H9 (cell line): ENCODE data around the gene LHFPL2. TPM values are rescaled to one million over a fixed set of nuclear protein-coding genes. Genes with fewer than 3 reads are reported as not detected.

ENCODE experiments used
- DNase-seq: peaks from one replicate; pipeline ENCODE4 v3.0.0-alpha.2; 2017
- H2AFZ ChIP-seq: one replicate; pipeline ENCODE4 v1.6.1; 2013; ENCODE audit warnings: mild to moderate bottlenecking, low read length, control low read depth, moderate library complexity
- H2AK5ac ChIP-seq: 2 replicates; pipeline ENCODE4 v1.6.1; 2013; ENCODE audit warnings: low read length, control low read depth, mixed read lengths; ENCODE audit not compliant: insufficient read length
- H2BK120ac ChIP-seq: one replicate; pipeline ENCODE4 v1.6.1; 2013; ENCODE audit warnings: low read depth, mild to moderate bottlenecking, low read length, control low read depth, inconsistent platforms; ENCODE audit not compliant: poor library complexity, severe bottlenecking
- H2BK12ac ChIP-seq: 2 replicates; pipeline ENCODE4 v1.6.1; 2013; ENCODE audit warnings: low read length, control low read depth, mixed read lengths, low read depth; ENCODE audit not compliant: insufficient read length
- H2BK15ac ChIP-seq: 2 replicates; pipeline ENCODE4 v1.6.1; 2013; ENCODE audit warnings: low read depth, low read length, control low read depth
- H2BK20ac ChIP-seq: one replicate; pipeline ENCODE4 v1.6.1; 2013; ENCODE audit warnings: low read depth, mild to moderate bottlenecking, low read length, control low read depth, inconsistent platforms; ENCODE audit not compliant: poor library complexity, severe bottlenecking
- H2BK5ac ChIP-seq: 2 replicates; pipeline ENCODE4 v1.6.1; 2013; ENCODE audit warnings: low read length, control low read depth, mixed read lengths; ENCODE audit not compliant: insufficient read length
- H3K14ac ChIP-seq: 2 replicates; pipeline ENCODE4 v1.6.1; 2013; ENCODE audit warnings: low read length, control low read depth; ENCODE audit not compliant: insufficient read depth
- H3K18ac ChIP-seq: 2 replicates; pipeline ENCODE4 v1.6.1; 2013; ENCODE audit warnings: low read depth, mild to moderate bottlenecking, mixed read lengths, low read length, control low read depth; ENCODE audit not compliant: insufficient read length
- H3K23ac ChIP-seq: 2 replicates; pipeline ENCODE4 v1.6.1; 2013; ENCODE audit warnings: low read length, control low read depth, mixed read lengths, low read depth; ENCODE audit not compliant: insufficient read length
- H3K23me2 ChIP-seq: 2 replicates; pipeline ENCODE4 v1.6.1; 2013; ENCODE audit warnings: low read depth, mild to moderate bottlenecking, mixed read lengths, low read length, control low read depth; ENCODE audit not compliant: insufficient read length, poor library complexity, severe bottlenecking
- H3K27ac ChIP-seq: 2 replicates; pipeline ENCODE4 v1.5.1; 2013; ENCODE audit warnings: low read length, control low read depth, mixed read lengths, low read depth; ENCODE audit not compliant: insufficient read length
- H3K27me3 ChIP-seq: 2 replicates; pipeline ENCODE4 v1.6.1; 2013; ENCODE audit warnings: low read length, control low read depth, inconsistent platforms; ENCODE audit not compliant: insufficient read depth
- H3K4ac ChIP-seq: 2 replicates; pipeline ENCODE4 v1.6.1; 2013; ENCODE audit warnings: low read depth, mild to moderate bottlenecking, control low read depth, inconsistent platforms, low read length, moderate library complexity
- H3K4me1 ChIP-seq: 2 replicates; pipeline ENCODE4 v1.6.1; 2013; ENCODE audit warnings: low read length, control low read depth, inconsistent platforms; ENCODE audit not compliant: insufficient read depth
- H3K4me2 ChIP-seq: 2 replicates; pipeline ENCODE4 v1.6.1; 2013; ENCODE audit warnings: low read length, control low read depth, mixed read lengths; ENCODE audit not compliant: insufficient read length, insufficient read depth
- H3K56ac ChIP-seq: 2 replicates; pipeline ENCODE4 v1.6.1; 2013; ENCODE audit warnings: low read depth, mild to moderate bottlenecking, mixed read lengths, low read length, control low read depth; ENCODE audit not compliant: insufficient read length
- H3K79me1 ChIP-seq: 2 replicates; pipeline ENCODE4 v1.6.1; 2013; ENCODE audit warnings: low read depth, mild to moderate bottlenecking, moderate library complexity, low read length, control low read depth, inconsistent platforms; ENCODE audit not compliant: insufficient read depth, poor library complexity, severe bottlenecking
- H3K79me2 ChIP-seq: 2 replicates; pipeline ENCODE4 v1.6.1; 2013; ENCODE audit warnings: low read length, control low read depth, inconsistent platforms; ENCODE audit not compliant: insufficient read depth
- H3K9ac ChIP-seq: 2 replicates; pipeline ENCODE4 v1.6.1; 2013; ENCODE audit warnings: low read length, control low read depth, mixed read lengths; ENCODE audit not compliant: insufficient read length; ENCODE audit errors: extremely low read depth
- H3K9me3 ChIP-seq: one replicate; pipeline ENCODE4 v1.6.1; 2013; ENCODE audit warnings: low read depth, low read length, inconsistent platforms; ENCODE audit not compliant: control insufficient read depth
- H3T11ph ChIP-seq: one replicate; pipeline ENCODE4 v1.6.1; 2013; ENCODE audit warnings: mild to moderate bottlenecking, low read length, control low read depth, inconsistent platforms
- H4K20me1 ChIP-seq: one replicate; pipeline ENCODE4 v1.6.1; 2013; ENCODE audit not compliant: control insufficient read depth, insufficient read length, insufficient read depth
- H4K5ac ChIP-seq: 2 replicates; pipeline ENCODE4 v1.6.1; 2013; ENCODE audit warnings: low read depth, mild to moderate bottlenecking, mixed read lengths, low read length, control low read depth; ENCODE audit not compliant: insufficient read length
- H4K8ac ChIP-seq: replicated peaks from 2 replicates; pipeline ENCODE4 v1.6.1; 2013; ENCODE audit warnings: low read length, control low read depth, mixed read lengths, low read depth; ENCODE audit not compliant: insufficient read length
- H4K91ac ChIP-seq: 2 replicates; pipeline ENCODE4 v1.6.1; 2013; ENCODE audit warnings: low read depth, mild to moderate bottlenecking, moderate library complexity, mixed read lengths, low read length, control low read depth; ENCODE audit not compliant: insufficient read length
- H3K27ac Mint-ChIP-seq, 3 experiments: 2 replicates in 2 of 3; 3 replicates in 1 of 3; pipeline ENCODE4 v1.8.0; 2020 to 2021; ENCODE audit warnings: mixed read lengths in 3 of 3, mild to moderate bottlenecking in 1 of 3, moderate library complexity in 1 of 3
- H3K27me3 Mint-ChIP-seq: 2 replicates; pipeline ENCODE4 v1.8.0; 2021; ENCODE audit warnings: low read depth, mild to moderate bottlenecking, moderate library complexity, mixed read lengths
- H3K36me3 Mint-ChIP-seq, 3 experiments: 2 replicates in 2 of 3; 3 replicates in 1 of 3; pipeline ENCODE4 v1.8.0; 2020 to 2021; ENCODE audit warnings: low read depth in 3 of 3, mixed read lengths in 3 of 3; ENCODE audit not compliant: insufficient read depth in 1 of 3
- H3K4me1 Mint-ChIP-seq, 2 experiments: 2 replicates each; pipeline ENCODE4 v1.8.0; 2020; ENCODE audit warnings: mixed read lengths in 2 of 2
- H3K4me3 Mint-ChIP-seq, 2 experiments: 2 replicates in 1 of 2; 3 replicates in 1 of 2; pipeline ENCODE4 v1.8.0; 2020 to 2021; ENCODE audit warnings: mild to moderate bottlenecking in 2 of 2, mixed read lengths in 2 of 2, moderate library complexity in 1 of 2
- H3K9me3 Mint-ChIP-seq, 2 experiments: 2 replicates in 1 of 2; 3 replicates in 1 of 2; pipeline ENCODE4 v1.8.0; 2020; ENCODE audit warnings: mild to moderate bottlenecking in 2 of 2, mixed read lengths in 2 of 2, moderate library complexity in 1 of 2
- CTCF ChIP-seq: fragments of 200-600 bp; sonication (generic); conservative IDR thresholded peaks from 3 replicates; pipeline ENCODE4 v1.8.0; 2021; ENCODE audit warnings: antibody characterized with exemption, mild to moderate bottlenecking
- WGBS: extraction: QIAGEN DNeasy Blood & Tissue Kit; methylation state at CpG from one replicate; pipeline ENCODE4 v1.1.7; 2013; ENCODE audit warnings: missing lambda C conversion rate, low lambda C conversion rate, mixed read lengths; ENCODE audit not compliant: insufficient read length; ENCODE audit errors: extremely low coverage; 5-methylcytosine and 5-hydroxymethylcytosine counted together
- total RNA-seq: library from RNA; stranded (reverse); gene quantifications from 2 replicates; pipeline ENCODE4 v1.2.1, GENCODE V29; 2021

Gene LHFPL2
- total RNA-seq, 1 experiment from 2014 or later: 26.3 TPM

GRCh38 chr5:78633700-78634099 lies 14.9 kb downstream of the LHFPL2 start:
- no peak for DNase-seq
- no peaks in the 10 kb centered on the region for H3K9me3 ChIP-seq
- H3K79me1 ChIP-seq: peaks cover 7% of the 10 kb centered on the region
- H2BK5ac ChIP-seq: no peak overlapping the region
- H3K4ac ChIP-seq: no peak overlapping the region
- H2BK120ac ChIP-seq: no peak overlapping the region
- no peak overlapping the region for H4K91ac ChIP-seq
- no CpG with 5 or more reads among the region's 2 CpGs for WGBS
- H3K27ac Mint-ChIP-seq: no peak overlapping the region; a peak in 1 of 7 replicates
- H2BK15ac ChIP-seq: no peak overlapping the region
- H3K4me2 ChIP-seq: no peak overlapping the region
- H3K4me1 ChIP-seq: peaks cover 2% of the 10 kb centered on the region; the same call in 1 of the 2 replicates
- no peaks in the 10 kb centered on the region for H3K27me3 ChIP-seq
- no peak overlapping the region for H3K56ac ChIP-seq
- no peak overlapping the region for H4K8ac ChIP-seq
- H3K23me2 ChIP-seq: no peaks in the 10 kb centered on the region
- no peaks in the 10 kb centered on the region for H4K20me1 ChIP-seq
- no peak overlapping the region for H2BK12ac ChIP-seq
- no peak overlapping the region for H3K18ac ChIP-seq
- TF ChIP-seq CTCF: no peak
- H3K4me1 Mint-ChIP-seq: peaks cover 10 to 13% of the 10 kb centered on the region in 2 experiments
- H3K9ac ChIP-seq: no peak overlapping the region
- H3T11ph ChIP-seq: no peak overlapping the region
- peaks cover 38 to 49% (median 40%) of the 10 kb centered on the region in 3 experiments for H3K36me3 Mint-ChIP-seq
- no peak overlapping the region for H2AK5ac ChIP-seq
- no peak overlapping the region for H3K23ac ChIP-seq
- H2AFZ ChIP-seq: no peak overlapping the region
- H3K14ac ChIP-seq: no peak overlapping the region
- H4K5ac ChIP-seq: no peak overlapping the region
- H2BK20ac ChIP-seq: no peak overlapping the region
- peaks cover 34% of the 10 kb centered on the region for H3K79me2 ChIP-seq
- no peaks in the 10 kb centered on the region for H3K27me3 Mint-ChIP-seq
- H3K9me3 Mint-ChIP-seq: no peaks in the 10 kb centered on the region
- no peak overlapping the region for H3K4me3 Mint-ChIP-seq
- H3K27ac ChIP-seq: no peak overlapping the region
